GM08714 (cell line): ENCODE results near the gene FMOD.

ENCODE experiments used
- H3K4me3 ChIP-seq: fragments of 200-500 bp; sonication (Bioruptor generic); 2 replicates; pipeline ENCODE4 v1.5.1; 2014; ENCODE audit warnings: mild to moderate bottlenecking, low read length, inconsistent platforms
- ZNF274 ChIP-seq: IDR thresholded peaks from 2 replicates; pipeline ENCODE4 v1.6.1; 2012; ENCODE audit warnings: mild to moderate bottlenecking, low read depth, low read length

FMOD gene

GRCh38 chr1:203368624-203369451 is 17.9 kb upstream of the FMOD start:
- H3K4me3 ChIP-seq = no peak overlapping the region
- no peak for TF ChIP-seq ZNF274

DNA sequence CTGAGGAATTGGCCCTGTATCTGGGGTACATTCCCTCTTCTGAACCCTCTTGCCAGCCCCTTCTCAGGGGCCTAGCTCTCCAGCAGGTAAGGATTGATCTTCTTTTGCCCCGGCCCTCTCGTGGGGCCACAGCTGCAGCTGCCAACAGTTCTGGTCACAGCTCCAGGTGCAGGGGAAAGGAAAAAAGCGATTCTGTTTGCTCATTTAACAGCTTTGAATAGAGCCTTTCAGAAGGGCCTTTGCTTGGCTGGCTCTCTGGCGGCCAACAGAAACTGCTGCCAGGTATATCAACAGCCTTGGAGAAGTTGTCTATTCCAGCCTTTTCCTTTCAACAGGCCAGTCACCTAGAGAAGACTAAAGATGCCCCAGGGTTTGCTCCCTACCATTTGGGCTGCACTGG is 16.1 kb upstream of the FMOD start:
- no peak overlapping the region for H3K4me3 ChIP-seq
- TF ChIP-seq ZNF274 = no peak

- TF ChIP-seq ZNF274 = no peak
- H3K4me3 ChIP-seq = no peak overlapping the region
Observed at GRCh38 chr1:203366476-203366875, 15.6 kb upstream of the FMOD start.

DNA sequence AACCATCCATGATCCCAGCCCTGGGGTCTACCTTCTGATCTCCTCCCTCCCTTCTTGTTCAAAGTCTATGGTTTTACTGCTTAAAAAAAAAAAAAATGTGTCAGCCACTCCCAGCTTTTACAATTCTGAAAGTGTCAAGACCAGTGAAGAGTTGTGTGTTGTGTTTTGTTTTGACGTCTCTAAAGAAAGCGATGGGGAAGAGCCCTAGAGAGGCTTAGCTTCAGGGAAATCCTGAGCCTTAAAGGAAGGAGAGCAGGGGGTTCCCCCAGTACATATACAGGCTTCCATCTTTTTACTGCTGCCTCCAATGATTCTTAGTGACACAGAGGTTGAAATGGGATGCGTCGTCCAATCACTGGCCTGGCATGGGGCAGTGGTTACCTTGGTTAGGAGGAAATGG is 13.9 kb upstream of the FMOD start:
- no peak overlapping the region for H3K4me3 ChIP-seq
- no peak for TF ChIP-seq ZNF274

GRCh38 chr1:203364094-203364801 is 13.3 kb upstream of the FMOD start:
- H3K4me3 ChIP-seq = no peak overlapping the region
- TF ChIP-seq ZNF274 = no peak

GRCh38 chr1:203362720-203363025 is 11.8 kb upstream of the FMOD start:
- H3K4me3 ChIP-seq = no peak overlapping the region
- no peak for TF ChIP-seq ZNF274

- no peak for TF ChIP-seq ZNF274
Observed at GRCh38 chr1:203361945-203362719, 11.2 kb upstream of the FMOD start.

GRCh38 chr1:203360547-203361185 is 9.7 kb upstream of the FMOD start:
- H3K4me3 ChIP-seq = no peak overlapping the region
- no peak for TF ChIP-seq ZNF274

More at GRCh38 chr1:203361945-203362719, 11.2 kb upstream of the FMOD start:
- no peak overlapping the region for H3K4me3 ChIP-seq

- TF ChIP-seq ZNF274 = no peak
- no peak overlapping the region for H3K4me3 ChIP-seq
Observed at GRCh38 chr1:203359010-203359571, 8.2 kb upstream of the FMOD start.

DNA sequence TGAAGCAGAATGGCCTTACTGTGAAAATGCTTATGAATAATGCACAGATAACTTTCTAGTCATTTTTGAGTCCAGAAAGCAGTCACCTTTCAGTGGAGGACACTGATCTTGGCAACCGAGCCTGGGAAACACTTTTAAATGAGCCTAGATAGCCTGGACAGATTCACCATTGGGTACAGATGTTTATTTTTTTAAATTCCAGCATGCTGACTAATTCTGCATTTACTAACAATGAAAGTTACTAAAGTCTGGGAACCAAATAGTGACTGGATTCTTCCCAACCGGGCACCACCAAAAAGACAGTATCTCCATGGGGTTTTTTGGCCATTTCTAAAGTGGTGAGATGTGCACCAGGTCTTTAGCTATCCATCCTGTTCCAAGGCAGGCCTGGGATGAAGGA is 3.3 kb upstream of the FMOD start:
- no peak for TF ChIP-seq ZNF274

GRCh38 chr1:203353486-203353885 is 2.6 kb upstream of the FMOD start:
- H3K4me3 ChIP-seq = no peak overlapping the region
- TF ChIP-seq ZNF274 = no peak

More for the DNA sequence above, 3.3 kb upstream of the FMOD start:
- no peak overlapping the region for H3K4me3 ChIP-seq

DNA sequence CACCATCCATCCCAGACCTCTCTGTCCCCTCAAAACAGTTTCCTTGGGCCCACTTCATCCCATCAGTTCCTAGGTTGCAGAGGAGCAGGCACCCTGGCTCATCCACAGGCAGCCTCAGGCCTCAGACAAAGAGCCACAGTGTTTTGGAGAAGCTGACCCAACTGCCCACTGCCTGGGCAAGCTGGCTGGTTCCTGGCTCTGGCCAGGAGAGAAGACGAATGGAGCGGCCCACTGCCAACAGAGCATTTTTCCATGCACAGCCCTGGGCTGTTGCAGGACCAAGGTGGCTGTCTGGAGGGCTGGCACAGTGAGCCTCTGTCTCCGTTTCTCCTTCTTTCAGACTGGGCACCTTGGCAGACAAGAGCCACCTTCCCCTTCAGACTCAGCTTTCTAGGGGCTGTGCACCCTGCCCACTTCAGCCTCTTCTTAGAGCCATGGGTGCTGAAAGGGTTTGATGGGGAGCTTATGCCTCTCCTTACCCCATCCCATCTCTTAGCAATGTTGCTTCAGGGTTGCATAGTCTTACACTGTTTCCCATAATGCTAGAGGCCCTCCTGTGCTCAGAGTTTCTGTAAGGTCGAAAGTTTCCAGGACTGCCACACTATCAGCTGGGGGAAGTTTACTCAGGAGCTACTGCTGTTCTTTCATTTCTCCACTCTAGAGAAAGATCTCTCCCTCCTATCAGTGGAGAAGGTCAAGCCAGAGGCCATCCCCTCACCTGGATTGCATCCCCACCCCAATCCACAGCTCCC is 973 bp downstream of the FMOD start:
- TF ChIP-seq ZNF274 = no peak
- no peak overlapping the region for H3K4me3 ChIP-seq

- no peak for TF ChIP-seq ZNF274
- no peak overlapping the region for H3K4me3 ChIP-seq
Observed at GRCh38 chr1:203349166-203349565, 1.8 kb downstream of the FMOD start.

- H3K4me3 ChIP-seq = no peak overlapping the region
- no peak for TF ChIP-seq ZNF274
Observed at GRCh38 chr1:203346769-203347102, 4.2 kb downstream of the FMOD start.
